ENCODE data around the gene OR6C74.

- TF ChIP-seq POLR2AphosphoS5 (IDR thresholded peaks at IDR 0.05; ENCODE audit: borderline replicate concordance, low read depth, low read length) = no peak
- TF ChIP-seq EZH2 (IDR thresholded peaks at IDR 0.05) = no peak
- no peak for TF ChIP-seq FOXP2 (optimal IDR thresholded peaks at IDR 0.05; ENCODE audit: control extremely low read depth, extremely low read length, insufficient read depth)
These were observed 6.5 kb downstream of the OR6C74 start for GRCh38 chr12:55250944-55251343.

Data from SK-N-MC (cell line).